ENCODE data around the gene PRAMEF15. TPM values are rescaled to one million over a fixed set of nuclear protein-coding genes. Genes with fewer than 3 reads are reported as not detected.
"Not testable (repeated sequence)": the region's sequence is repeated elsewhere in the genome, so short reads cannot be mapped to it uniquely, and the experiment has no call there.

Gene PRAMEF15
- polyA plus RNA-seq (ENCODE audit: insufficient read length in 4 of 4): not detected

- not testable (repeated sequence) for DNase-seq (ENCODE audit: low read depth in 4 of 4, low spot score in 3 of 4)
Measured at GRCh38 chr1:13315281-13315680, at the start of gene PRAMEF15. PRAMEF15 (plus strand) TSS chr1:13315581; CDS start chr1:13318408, 2,827 bp downstream.

GRCh38 chr1:13277016-13277415, 38.4 kb upstream of the PRAMEF15 start:
- not testable (repeated sequence) for DNase-seq (ENCODE audit: low read depth in 4 of 4, low spot score in 3 of 4)

- DNase-seq (ENCODE audit: low read depth in 4 of 4, low spot score in 3 of 4): not testable (repeated sequence)
Measured at GRCh38 chr1:13279617-13280016, 35.8 kb upstream of the PRAMEF15 start.

GRCh38 chr1:13285037-13285436, 30.3 kb upstream of the PRAMEF15 start, which contains the start of gene PRAMEF8:
PRAMEF8 (minus strand) TSS chr1:13285137; CDS start chr1:13284091, 1,046 bp downstream.
- DNase-seq (ENCODE audit: low read depth in 4 of 4, low spot score in 3 of 4): not testable (repeated sequence)

- DNase-seq (ENCODE audit: low read depth in 4 of 4, low spot score in 3 of 4): not testable (repeated sequence)
Measured at GRCh38 chr1:13289030-13289429, 26.4 kb upstream of the PRAMEF15 start.

GRCh38 chr1:13297216-13297931, 18.0 kb upstream of the PRAMEF15 start:
- DNase-seq (ENCODE audit: low read depth in 4 of 4, low spot score in 3 of 4): not testable (repeated sequence)

- DNase-seq (ENCODE audit: low read depth in 4 of 4, low spot score in 3 of 4): not testable (repeated sequence)
Measured at GRCh38 chr1:13298699-13299098, 16.7 kb upstream of the PRAMEF15 start.

- not testable (repeated sequence) for DNase-seq (ENCODE audit: low read depth in 4 of 4, low spot score in 3 of 4)
Measured at GRCh38 chr1:13302197-13302596, 13.2 kb upstream of the PRAMEF15 start.

- not testable (repeated sequence) for DNase-seq (ENCODE audit: low read depth in 4 of 4, low spot score in 3 of 4)
Measured at GRCh38 chr1:13303239-13303638, 12.1 kb upstream of the PRAMEF15 start, which contains the start of gene PRAMEF33. PRAMEF33 (plus strand) TSS chr1:13303539; CDS start chr1:13305955, 2,416 bp downstream.

GRCh38 chr1:13342496-13342895, 27.1 kb downstream of the PRAMEF15 start:
- DNase-seq (ENCODE audit: low read depth in 4 of 4, low spot score in 3 of 4): not testable (repeated sequence)

GRCh38 chr1:13347034-13347433, 31.7 kb downstream of the PRAMEF15 start, which contains the start of gene PRAMEF14:
PRAMEF14 (minus strand) TSS chr1:13347134; CDS start chr1:13345314, 1,820 bp downstream.
- DNase-seq (ENCODE audit: low read depth in 4 of 4, low spot score in 3 of 4): not testable (repeated sequence)

- DNase-seq (ENCODE audit: low read depth in 4 of 4, low spot score in 3 of 4): not testable (repeated sequence)
Measured at GRCh38 chr1:13353476-13353875, 38.1 kb downstream of the PRAMEF15 start.

- DNase-seq (ENCODE audit: low read depth in 4 of 4, low spot score in 3 of 4): not testable (repeated sequence)
Measured at GRCh38 chr1:13354475-13354874, 39.1 kb downstream of the PRAMEF15 start.

GRCh38 chr1:13356774-13357173, 41.4 kb downstream of the PRAMEF15 start:
- peak in 3 of 4 donors; percentile 29 to 30 (median 29) for DNase-seq (ENCODE audit: low read depth in 4 of 4, low spot score in 3 of 4)

- DNase-seq (ENCODE audit: low read depth in 4 of 4, low spot score in 3 of 4): not testable (repeated sequence)
Measured at GRCh38 chr1:13362364-13362763, 47.0 kb downstream of the PRAMEF15 start.

- not testable (repeated sequence) for DNase-seq (ENCODE audit: low read depth in 4 of 4, low spot score in 3 of 4)
Measured at GRCh38 chr1:13364928-13365327, 49.5 kb downstream of the PRAMEF15 start.

- not testable (repeated sequence) for DNase-seq (ENCODE audit: low read depth in 4 of 4, low spot score in 3 of 4)
Measured at GRCh38 chr1:13366536-13366935, 51.2 kb downstream of the PRAMEF15 start.

- DNase-seq (ENCODE audit: low read depth in 4 of 4, low spot score in 3 of 4): not testable (repeated sequence)
Measured at GRCh38 chr1:13368544-13368943, 53.2 kb downstream of the PRAMEF15 start.

Data from left renal pelvis (tissue), 4 donors.